CD4-positive, alpha-beta T cell (primary cell): ENCODE measurements around the gene MFN2. TPM values are rescaled to one million over a fixed set of nuclear protein-coding genes. Genes with fewer than 3 reads are reported as not detected.
"Not testable (repeated sequence)": the region's sequence is repeated elsewhere in the genome, so short reads cannot be mapped to it uniquely, and the experiment has no call there.

Experiments used
- ATAC-seq: fragments of 200-7000 bp; cut with Tn5 transposase; one replicate; pipeline ENCODE4 v1.10.0; 2022; ENCODE audit warnings: mild to moderate bottlenecking; ENCODE audit not compliant: poor library complexity
- CTCF ChIA-PET: fragments of 350-600 bp; sonication (Branson Sonifier 250); formaldehyde crosslinking; loops from one replicate; lab custom pipeline; 2021; ENCODE audit warnings: antibody characterized with exemption, inconsistent platforms; lab: Charles Lee
- POLR2A ChIA-PET: fragments of 350-600 bp; sonication (Branson Sonifier 250); formaldehyde crosslinking; loops from one replicate; lab custom pipeline; 2021; ENCODE audit warnings: antibody characterized with exemption, inconsistent platforms; lab: Charles Lee
- DNase-seq, 14 experiments: peaks; one replicate each; pipeline ENCODE4 v3.0.0-alpha.2; 2013 to 2020; ENCODE audit warnings: mixed read lengths in 2 of 14
- H3K27ac ChIP-seq, 2 donors: one replicate each; pipeline versions ENCODE4 v1.5.1 to v1.7.0; 2013; ENCODE audit warnings: low read length in 2 of 2, low read depth in 1 of 2, mild to moderate bottlenecking in 1 of 2
- H3K27me3 ChIP-seq, 2 experiments: 1 replicate in 1 of 2; 2 replicates in 1 of 2; pipeline versions ENCODE4 v1.6.1 to v1.7.0; 2013; ENCODE audit warnings: low read length in 2 of 2, control low read depth in 1 of 2, mild to moderate bottlenecking in 1 of 2, moderate library complexity in 1 of 2; ENCODE audit not compliant: insufficient read depth in 2 of 2, control insufficient read depth in 1 of 2
- H3K36me3 ChIP-seq: one replicate; pipeline ENCODE4 v1.6.1; 2013; ENCODE audit warnings: low read length, control low read depth; ENCODE audit not compliant: insufficient read depth
- H3K4me1 ChIP-seq: one replicate; pipeline ENCODE4 v1.6.1; 2013; ENCODE audit warnings: low read length, control low read depth; ENCODE audit not compliant: insufficient read depth
- H3K4me3 ChIP-seq: one replicate; pipeline ENCODE4 v1.5.1; 2013; ENCODE audit warnings: mild to moderate bottlenecking, low read length, moderate library complexity
- H3K9me3 ChIP-seq, 2 experiments: 1 replicate in 1 of 2; 2 replicates in 1 of 2; pipeline versions ENCODE4 v1.6.1 to v1.7.0; 2013; ENCODE audit warnings: low read length in 2 of 2, mild to moderate bottlenecking in 2 of 2, control low read depth in 1 of 2, moderate library complexity in 1 of 2; ENCODE audit not compliant: control insufficient read depth in 1 of 2, insufficient read depth in 1 of 2
- H3K27ac Mint-ChIP-seq: one replicate; pipeline ENCODE4 v1.8.0; 2020; ENCODE audit warnings: mixed read lengths
- H3K27me3 Mint-ChIP-seq: one replicate; pipeline ENCODE4 v1.8.0; 2021; ENCODE audit warnings: mixed read lengths
- H3K36me3 Mint-ChIP-seq: one replicate; pipeline ENCODE4 v1.8.0; 2021; ENCODE audit warnings: low read depth, mixed read lengths
- H3K4me1 Mint-ChIP-seq: one replicate; pipeline ENCODE4 v1.8.0; 2021; ENCODE audit warnings: low read depth, mixed read lengths
- H3K4me3 Mint-ChIP-seq: one replicate; pipeline ENCODE4 v1.8.0; 2020; ENCODE audit warnings: mild to moderate bottlenecking, mixed read lengths
- H3K9me3 Mint-ChIP-seq: one replicate; pipeline ENCODE4 v1.8.0; 2020; ENCODE audit warnings: mixed read lengths
- CTCF ChIP-seq: fragments of 200-600 bp; IDR thresholded peaks from one replicate; pipeline ENCODE4 v1.8.0; 2022; ENCODE audit warnings: antibody characterized with exemption, mild to moderate bottlenecking
- intact Hi-C, 2 experiments: fragments of 100-400 bp; cut with DNase I in 1 of 2; cut with micrococcal nuclease in 1 of 2; formaldehyde crosslinking; loops; one replicate each; pipeline versions ENCODE4 v1.15.1 to v1.9.0; 2023 to 2025; cut with DNase I, micrococcal nuclease
- total RNA-seq, 174 experiments: library from RNA in 2 of 174; stranded (reverse) in 2 of 174; gene quantifications; one replicate each; pipeline ENCODE4 v1.2.3 and lab custom pipeline; 2021 to 2026

The MFN2 gene
- total RNA-seq, 2 experiments from 2014 or later, result 33.0 to 38.1 TPM

- Histone ChIP-seq H3K27me3 (no peaks in the 10 kb centered on the region), H3K4me1 (no peaks in the 10 kb centered on the region), H3K4me3 (no peak overlapping the region), H3K27ac (no peak overlapping the region), H3K9me3 (no peaks in the 10 kb centered on the region), H3K36me3 (peaks cover 37% of the 10 kb centered on the region)
- intact Hi-C loops, result loop anchor here in 1 of 2 experiments (1.0 kb wide), 1 partner anchor 193 kb away; no protein-coding TSS in a partner anchor
- H3K27me3 Mint-ChIP-seq, result no peaks in the 10 kb centered on the region
- ATAC-seq, result no peak
- H3K4me3 Mint-ChIP-seq, result no peak overlapping the region
- POLR2A ChIA-PET, result interaction anchor here (0.6 to 1.1 kb wide), 2 partner anchors 12 to 226 kb away, joined by 3 read pairs; partner anchors contain the start of genes CLCN6, MIIP and MTHFR
- no peak overlapping the region for H3K27ac Mint-ChIP-seq
- CTCF ChIA-PET, result no interaction called here
- TF ChIP-seq CTCF, result peak; percentile 41
- peak in 8 of 14 experiments; percentile 7 to 47 (median 32) for DNase-seq
- H3K9me3 Mint-ChIP-seq, result no peaks in the 10 kb centered on the region
- H3K36me3 Mint-ChIP-seq, result peaks cover 37% of the 10 kb centered on the region
- H3K4me1 Mint-ChIP-seq, result no peaks in the 10 kb centered on the region
These were observed 51.1 kb downstream of the MFN2 start for GRCh38 chr1:12031039-12031980.

- TF ChIP-seq CTCF, result no peak
- CTCF ChIA-PET, result no interaction called here
- H3K4me3 ChIP-seq, result no peak overlapping the region
- ATAC-seq, result no peak
- Mint-ChIP-seq H3K27me3 (no peaks in the 10 kb centered on the region), H3K4me1 (no peaks in the 10 kb centered on the region), H3K27ac (no peak overlapping the region), H3K9me3 (no peaks in the 10 kb centered on the region), H3K4me3 (no peak overlapping the region), H3K36me3 (peaks cover 28% of the 10 kb centered on the region)
- no peak overlapping the region for H3K27ac ChIP-seq
- POLR2A ChIA-PET, result no interaction called here
- no peaks in the 10 kb centered on the region for H3K9me3 ChIP-seq
- intact Hi-C loops, result no loop called here
- no peaks in the 10 kb centered on the region for H3K27me3 ChIP-seq
- H3K36me3 ChIP-seq, result peaks cover 30% of the 10 kb centered on the region
- DNase-seq, result no peak
- H3K4me1 ChIP-seq, result no peaks in the 10 kb centered on the region
These were observed 51.9 kb downstream of the MFN2 start for GRCh38 chr1:12032161-12032621.

DNA sequence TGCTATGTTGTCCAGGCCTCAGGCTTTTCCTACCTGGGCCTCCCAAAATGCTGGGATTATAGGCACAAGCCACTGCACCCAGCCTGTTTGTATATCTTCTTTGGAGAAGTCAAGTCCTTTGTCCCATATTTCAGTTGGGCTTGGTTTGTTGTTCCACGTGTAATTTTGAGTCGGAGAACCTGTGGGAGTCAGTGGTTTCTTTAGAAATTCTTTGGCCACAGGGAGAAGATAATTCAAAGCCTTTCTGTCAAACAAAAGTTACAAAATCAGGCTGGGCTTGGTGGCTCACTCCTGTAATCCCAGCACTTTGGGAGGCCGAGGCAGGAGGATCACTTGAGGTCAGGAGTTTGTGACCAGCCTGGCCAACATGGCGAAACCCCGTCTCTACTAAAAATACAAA lies 53.2 kb downstream of the MFN2 start:
- H3K4me1 Mint-ChIP-seq, intact Hi-C loops, H3K27ac Mint-ChIP-seq, H3K4me3 ChIP-seq, POLR2A ChIA-PET, CTCF ChIA-PET, H3K27ac ChIP-seq, H3K27me3 Mint-ChIP-seq, ATAC-seq, DNase-seq, H3K9me3 ChIP-seq, H3K4me3 Mint-ChIP-seq, H3K4me1 ChIP-seq, H3K9me3 Mint-ChIP-seq, H3K27me3 ChIP-seq: not testable (repeated sequence)
- H3K36me3 ChIP-seq, result peaks cover 19% of the 10 kb centered on the region
- H3K36me3 Mint-ChIP-seq, result peaks cover 18% of the 10 kb centered on the region
